Activated CD4-positive, alpha-beta T cell treated with anti-CD3 and anti-CD28 coated beads for 4 hours (primary cell): ENCODE data around the gene STAT6.

Source experiments
- DNase-seq, 2 donors: peaks; one replicate each; pipeline ENCODE4 v3.0.0-alpha.2; 2020

STAT6 gene

DNA sequence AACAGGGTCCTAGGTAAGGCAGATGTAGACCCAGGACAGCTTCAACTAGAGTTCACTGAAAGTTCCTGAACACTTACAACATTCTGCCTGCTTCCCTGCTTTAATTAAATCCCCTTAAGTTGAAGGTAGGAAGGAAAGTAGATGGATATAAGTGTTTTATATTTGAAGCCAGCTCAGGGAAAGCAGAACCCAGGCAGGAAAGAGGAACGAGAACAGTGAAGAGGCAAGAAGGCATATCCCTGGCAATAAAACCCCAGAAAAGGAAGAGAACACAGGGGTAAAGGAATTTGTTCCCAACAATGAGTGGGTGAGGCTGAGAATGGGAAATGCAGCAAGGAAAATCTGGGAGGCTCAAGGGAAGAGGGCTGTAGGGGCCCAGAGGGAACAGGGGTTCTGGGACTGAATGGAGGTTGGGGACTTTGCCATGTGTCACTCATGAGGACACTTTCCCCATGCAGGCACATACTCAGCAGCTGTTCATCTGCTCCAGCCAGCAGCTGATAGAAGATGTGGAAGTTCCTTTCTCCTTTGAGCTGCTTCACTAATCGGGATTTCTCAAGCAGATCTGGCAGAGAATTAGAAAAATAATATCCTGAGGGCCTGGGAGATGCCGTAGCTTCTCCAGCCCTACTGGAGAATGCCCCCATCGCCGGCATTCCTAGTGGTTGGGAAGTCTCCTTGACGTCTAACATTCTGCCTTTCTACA lies 64.9 kb downstream of the STAT6 start:
- no peak for DNase-seq
